Right cardiac atrium (tissue), 5 donors: ENCODE measurements around the gene MACROD2. TPM values are rescaled to one million over a fixed set of nuclear protein-coding genes. Genes with fewer than 3 reads are reported as not detected.

Source experiments
- ATAC-seq, 2 donors: fragments of 200-7000 bp; cut with Tn5 transposase; one replicate each; pipeline versions ENCODE4 v1.8.0 to v1.9.1; 2020; ENCODE audit warnings: moderate library complexity in 2 of 2, mild to moderate bottlenecking in 1 of 2
- DNase-seq, 3 donors: peaks; one replicate each; pipeline ENCODE4 v3.0.0-alpha.2; 2020
- H3K27ac ChIP-seq: one replicate; pipeline ENCODE4 v1.5.1; 2013; ENCODE audit warnings: mild to moderate bottlenecking, low read length, control low read depth, moderate library complexity
- H3K27me3 ChIP-seq: one replicate; pipeline ENCODE4 v1.6.1; 2013; ENCODE audit not compliant: control insufficient read depth, insufficient read depth
- H3K4me1 ChIP-seq: one replicate; pipeline ENCODE4 v1.6.1; 2013; ENCODE audit warnings: low read length; ENCODE audit not compliant: control insufficient read depth, insufficient read depth
- H3K4me3 ChIP-seq: one replicate; pipeline ENCODE4 v1.5.1; 2013; ENCODE audit warnings: low read length, control low read depth
- H3K9me3 ChIP-seq: one replicate; pipeline ENCODE4 v1.6.1; 2013; ENCODE audit warnings: low read length; ENCODE audit not compliant: control insufficient read depth
- WGBS: extraction: QIAGEN DNeasy Blood & Tissue Kit; methylation state at CpG from one replicate; pipeline ENCODE4 v1.1.7; 2013; 5-methylcytosine and 5-hydroxymethylcytosine counted together
- intact Hi-C, 4 donors: fragments of 100-400 bp; cut with DNase I; formaldehyde crosslinking; loops; one replicate each; pipeline versions ENCODE4 v1.11.0 to v1.14.0; 2022 to 2023
- polyA plus RNA-seq: library from polyadenylated mRNA; stranded (reverse); fragments of 200-250 nt; gene quantifications from one replicate; pipeline ENCODE4 v1.2.3, GENCODE V29; 2013
- total RNA-seq, 4 donors: library from RNA; stranded (reverse); fragmentation: NEBNext Ultra II Directional; extraction: Animal tissue kit (Norgen Biotek cat#: 25700); gene quantifications; one replicate each; pipeline ENCODE4 v1.2.1, GENCODE V29; 2021
- donor health status: healthy with polysubstance abuse.
- donor health status: DM: no; HTN: yes; CAD: no.
- donor health status: DM: no; HTN: no; CAD: no.
- donor health status: DM: no; HTN: yes; CAD: no; lungs with severe emphysema.
- donor health status: DM: yes; HTN: yes; CAD: no.

MACROD2 gene
- total and polyA plus RNA-seq, 5 donors: 0.61 to 4.4 (median 2.4) TPM

DNA sequence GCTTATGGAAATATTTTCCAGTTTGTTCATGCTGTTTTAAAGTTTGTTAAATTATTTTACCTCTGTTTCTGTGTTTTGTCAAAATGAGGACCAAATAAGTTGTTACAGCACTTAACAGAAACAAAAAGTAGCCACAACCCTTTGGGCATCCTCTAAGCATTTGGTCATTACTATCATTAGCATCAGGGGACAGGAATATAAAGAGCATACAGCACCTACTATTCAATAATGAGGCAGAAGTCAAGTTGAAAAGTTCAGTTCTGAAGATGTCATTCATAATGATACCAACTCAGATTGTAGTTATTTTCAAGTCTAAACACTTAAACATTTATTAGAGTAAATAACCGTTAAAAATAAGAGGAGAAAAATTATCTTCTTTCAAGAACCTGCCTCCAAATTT lies 1204.4 kb downstream of the MACROD2 start:
- no peak for ATAC-seq

GRCh38 chr20:15200147-15200565 lies 1204.8 kb downstream of the MACROD2 start:
- H3K4me3 ChIP-seq: no peak overlapping the region
- intact Hi-C loops: no loop called here

More for the DNA sequence above, 1204.4 kb downstream of the MACROD2 start:
- no peak for DNase-seq
- H3K27me3 ChIP-seq: no peaks in the 10 kb centered on the region
- no peak overlapping the region for H3K27ac ChIP-seq
- intact Hi-C loops: no loop called here
- WGBS: 68% methylated on average over 1 of the region's 1 CpG
- H3K4me3 ChIP-seq: no peak overlapping the region
- no peaks in the 10 kb centered on the region for H3K4me1 ChIP-seq
- H3K9me3 ChIP-seq: no peaks in the 10 kb centered on the region

GRCh38 chr20:15201602-15202001 lies 1206.3 kb downstream of the MACROD2 start:
- intact Hi-C loops: no loop called here
- WGBS: 79% methylated on average over 1 of the region's 1 CpG
- ATAC-seq: no peak

More at GRCh38 chr20:15200147-15200565, 1204.8 kb downstream of the MACROD2 start:
- Histone ChIP-seq H3K27ac (no peak overlapping the region), H3K4me1 (no peaks in the 10 kb centered on the region), H3K9me3 (no peaks in the 10 kb centered on the region), H3K27me3 (no peaks in the 10 kb centered on the region)
- ATAC-seq (no peak), DNase-seq (no peak)
- WGBS: 86% methylated on average over 1 of the region's 1 CpG

DNA sequence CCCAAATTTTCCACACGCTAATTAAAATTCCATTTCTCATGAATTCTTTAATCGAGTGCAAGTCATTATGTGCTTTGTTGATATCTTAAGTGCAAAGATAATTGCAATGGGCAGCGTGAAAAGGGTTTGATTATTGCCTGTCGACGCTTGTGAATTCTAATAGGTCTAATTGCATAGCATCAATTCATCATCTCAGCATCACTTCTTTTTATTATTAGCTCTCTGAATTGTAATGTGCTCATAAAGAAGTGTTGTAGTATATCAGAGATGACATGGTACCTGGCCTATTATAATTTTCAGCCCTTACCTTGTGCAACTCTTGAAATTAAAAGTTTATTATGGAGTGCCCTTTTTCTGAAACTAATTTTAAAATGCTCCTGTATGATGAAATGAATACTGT lies 1208.9 kb downstream of the MACROD2 start:
- no peaks in the 10 kb centered on the region for H3K27me3 ChIP-seq
- no peak overlapping the region for H3K4me3 ChIP-seq
- intact Hi-C loops: no loop called here
- no peak for DNase-seq
- no peaks in the 10 kb centered on the region for H3K4me1 ChIP-seq
- H3K27ac ChIP-seq: no peak overlapping the region
- 71% methylated on average over 5 of the region's 5 CpGs for WGBS
- ATAC-seq: no peak
- H3K9me3 ChIP-seq: no peaks in the 10 kb centered on the region

More at GRCh38 chr20:15201602-15202001, 1206.3 kb downstream of the MACROD2 start:
- no peak overlapping the region for H3K27ac ChIP-seq
- no peaks in the 10 kb centered on the region for H3K4me1 ChIP-seq
- no peak for DNase-seq
- no peaks in the 10 kb centered on the region for H3K27me3 ChIP-seq
- no peaks in the 10 kb centered on the region for H3K9me3 ChIP-seq
- H3K4me3 ChIP-seq: no peak overlapping the region

GRCh38 chr20:15205028-15205427 lies 1209.7 kb downstream of the MACROD2 start:
- WGBS: 80% methylated on average over 2 of the region's 2 CpGs

DNA sequence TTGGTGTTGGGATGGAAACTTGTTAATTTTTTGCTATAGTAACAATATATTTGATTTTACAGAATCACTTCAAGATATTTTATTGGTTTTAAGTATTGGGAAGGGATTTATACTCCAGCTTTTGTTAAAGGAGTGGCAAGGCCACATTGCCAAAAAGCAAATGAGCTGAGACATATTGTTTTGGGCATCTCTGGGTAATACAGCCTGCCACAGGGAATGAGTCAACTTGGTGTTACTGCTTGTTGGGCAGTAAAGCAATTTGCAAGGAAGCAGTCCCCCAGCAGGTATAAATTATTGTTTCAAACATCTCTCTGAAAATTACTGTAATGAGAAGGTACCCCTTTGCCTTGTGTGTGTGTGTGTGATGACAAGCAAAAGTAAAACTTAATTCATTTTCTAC lies 1210.4 kb downstream of the MACROD2 start:
- ATAC-seq (no peak), DNase-seq (no peak)
- no peaks in the 10 kb centered on the region for H3K27me3 ChIP-seq
- H3K4me1 ChIP-seq: no peaks in the 10 kb centered on the region
- no peak overlapping the region for H3K4me3 ChIP-seq
- intact Hi-C loops: no loop called here
- H3K27ac ChIP-seq: no peak overlapping the region
- no peaks in the 10 kb centered on the region for H3K9me3 ChIP-seq

More at GRCh38 chr20:15205028-15205427, 1209.7 kb downstream of the MACROD2 start:
- Histone ChIP-seq H3K4me1 (no peaks in the 10 kb centered on the region), H3K27me3 (no peaks in the 10 kb centered on the region), H3K27ac (no peak overlapping the region), H3K9me3 (no peaks in the 10 kb centered on the region), H3K4me3 (no peak overlapping the region)
- no peak for DNase-seq
- no peak for ATAC-seq
- intact Hi-C loops: no loop called here

- ATAC-seq: no peak
- Histone ChIP-seq H3K9me3 (no peaks in the 10 kb centered on the region), H3K27me3 (no peaks in the 10 kb centered on the region), H3K4me3 (no peak overlapping the region), H3K27ac (no peak overlapping the region), H3K4me1 (no peaks in the 10 kb centered on the region)
- 96% methylated on average over 1 of the region's 1 CpG for WGBS
- DNase-seq: no peak
- intact Hi-C loops: no loop called here
Measured at GRCh38 chr20:15209537-15209936, 1214.2 kb downstream of the MACROD2 start.

DNA sequence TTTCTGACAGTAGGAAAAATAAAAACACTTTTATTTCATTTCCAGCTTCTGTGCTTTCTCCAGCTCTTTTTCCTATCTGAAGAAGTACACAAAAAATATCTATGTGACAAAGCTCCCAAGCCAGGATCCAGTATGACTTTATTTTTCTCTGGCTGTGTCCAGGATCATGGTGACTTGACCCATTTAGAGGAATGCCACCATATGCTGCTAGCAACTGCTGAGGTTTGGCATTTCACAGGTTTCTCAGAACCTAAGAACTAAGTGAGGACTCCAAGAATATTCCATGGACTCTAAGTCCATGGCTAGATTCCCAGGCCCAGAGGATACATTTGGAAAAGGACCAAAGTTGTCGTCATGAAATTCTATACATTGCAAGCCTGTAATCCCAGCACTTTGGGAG lies 1218.7 kb downstream of the MACROD2 start:
- DNase-seq (no peak), ATAC-seq (no peak)
- Histone ChIP-seq H3K27me3 (no peaks in the 10 kb centered on the region), H3K4me1 (no peaks in the 10 kb centered on the region), H3K9me3 (no peaks in the 10 kb centered on the region), H3K4me3 (no peak overlapping the region), H3K27ac (no peak overlapping the region)
- intact Hi-C loops: no loop called here
- WGBS: 63% methylated on average over 1 of the region's 1 CpG

- Histone ChIP-seq H3K27ac (no peak overlapping the region), H3K4me3 (no peak overlapping the region), H3K27me3 (no peaks in the 10 kb centered on the region), H3K9me3 (no peaks in the 10 kb centered on the region), H3K4me1 (no peaks in the 10 kb centered on the region)
- intact Hi-C loops: no loop called here
- 67% methylated on average over 6 of the region's 6 CpGs for WGBS
- ATAC-seq (no peak), DNase-seq (no peak)
Measured at GRCh38 chr20:15220009-15220656, 1224.8 kb downstream of the MACROD2 start.

- DNase-seq (no peak), ATAC-seq (no peak)
- Histone ChIP-seq H3K4me3 (no peak overlapping the region), H3K27me3 (no peaks in the 10 kb centered on the region), H3K27ac (no peak overlapping the region), H3K4me1 (no peaks in the 10 kb centered on the region), H3K9me3 (no peaks in the 10 kb centered on the region)
- 68% methylated on average over 6 of the region's 6 CpGs for WGBS
- intact Hi-C loops: no loop called here
Measured at GRCh38 chr20:15220778-15221565, 1225.7 kb downstream of the MACROD2 start.

GRCh38 chr20:15222502-15223330 lies 1227.4 kb downstream of the MACROD2 start:
- no peaks in the 10 kb centered on the region for H3K27me3 ChIP-seq
- H3K4me3 ChIP-seq: no peak overlapping the region
- no peaks in the 10 kb centered on the region for H3K4me1 ChIP-seq
- DNase-seq (no peak), ATAC-seq (no peak)
- intact Hi-C loops: no loop called here
- no peaks in the 10 kb centered on the region for H3K9me3 ChIP-seq
- WGBS: 64% methylated on average over 5 of the region's 5 CpGs
- no peak overlapping the region for H3K27ac ChIP-seq
